Right cardiac atrium (tissue), 5 donors: ENCODE data around the gene ARHGAP10. TPM values are rescaled to one million over a fixed set of nuclear protein-coding genes. Genes with fewer than 3 reads are reported as not detected.

Source experiments
- ATAC-seq, 2 donors: fragments of 200-7000 bp; cut with Tn5 transposase; one replicate each; pipeline versions ENCODE4 v1.8.0 to v1.9.1; 2020; ENCODE audit warnings: moderate library complexity in 2 of 2, mild to moderate bottlenecking in 1 of 2
- DNase-seq, 3 donors: peaks; one replicate each; pipeline ENCODE4 v3.0.0-alpha.2; 2020
- H3K27ac ChIP-seq: one replicate; pipeline ENCODE4 v1.5.1; 2013; ENCODE audit warnings: mild to moderate bottlenecking, low read length, control low read depth, moderate library complexity
- H3K27me3 ChIP-seq: one replicate; pipeline ENCODE4 v1.6.1; 2013; ENCODE audit not compliant: control insufficient read depth, insufficient read depth
- H3K4me1 ChIP-seq: one replicate; pipeline ENCODE4 v1.6.1; 2013; ENCODE audit warnings: low read length; ENCODE audit not compliant: control insufficient read depth, insufficient read depth
- H3K4me3 ChIP-seq: one replicate; pipeline ENCODE4 v1.5.1; 2013; ENCODE audit warnings: low read length, control low read depth
- H3K9me3 ChIP-seq: one replicate; pipeline ENCODE4 v1.6.1; 2013; ENCODE audit warnings: low read length; ENCODE audit not compliant: control insufficient read depth
- WGBS: extraction: QIAGEN DNeasy Blood & Tissue Kit; methylation state at CpG from one replicate; pipeline ENCODE4 v1.1.7; 2013; 5-methylcytosine and 5-hydroxymethylcytosine counted together
- intact Hi-C, 4 donors: fragments of 100-400 bp; cut with DNase I; formaldehyde crosslinking; loops; one replicate each; pipeline versions ENCODE4 v1.11.0 to v1.14.0; 2022 to 2023
- polyA plus RNA-seq: library from polyadenylated mRNA; stranded (reverse); fragments of 200-250 nt; gene quantifications from one replicate; pipeline ENCODE4 v1.2.3, GENCODE V29; 2013
- total RNA-seq, 4 donors: library from RNA; stranded (reverse); fragmentation: NEBNext Ultra II Directional; extraction: Animal tissue kit (Norgen Biotek cat#: 25700); gene quantifications; one replicate each; pipeline ENCODE4 v1.2.1, GENCODE V29; 2021
- donor health status: healthy with polysubstance abuse.
- donor health status: DM: no; HTN: yes; CAD: no.
- donor health status: DM: no; HTN: no; CAD: no.
- donor health status: DM: no; HTN: yes; CAD: no; lungs with severe emphysema.
- donor health status: DM: yes; HTN: yes; CAD: no.

The ARHGAP10 gene
- total and polyA plus RNA-seq, 5 donors, result 36.7 to 54.1 (median 47.3) TPM

GRCh38 chr4:147814376-147814775 lies 82.5 kb downstream of the ARHGAP10 start:
- Histone ChIP-seq H3K4me1 (peaks cover 16% of the 10 kb centered on the region), H3K9me3 (no peaks in the 10 kb centered on the region), H3K27me3 (no peaks in the 10 kb centered on the region), H3K4me3 (no peak overlapping the region), H3K27ac (no peak overlapping the region)
- ATAC-seq, result no peak
- DNase-seq, result no peak
- WGBS, result 91% methylated on average over 3 of the region's 3 CpGs
- intact Hi-C loops, result no loop called here

- intact Hi-C loops, result no loop called here
- DNase-seq (no peak), ATAC-seq (no peak)
- Histone ChIP-seq H3K9me3 (no peaks in the 10 kb centered on the region), H3K27me3 (no peaks in the 10 kb centered on the region), H3K4me3 (no peak overlapping the region), H3K27ac (peak overlapping the region; percentile 73), H3K4me1 (peaks cover 13% of the 10 kb centered on the region)
- WGBS, result 49% methylated on average over 5 of the region's 5 CpGs
These were observed 83.9 kb downstream of the ARHGAP10 start for GRCh38 chr4:147815741-147816140.

- Histone ChIP-seq H3K27ac (peak overlapping the region; percentile 90), H3K27me3 (no peaks in the 10 kb centered on the region), H3K4me1 (peaks cover 17% of the 10 kb centered on the region), H3K9me3 (no peaks in the 10 kb centered on the region), H3K4me3 (no peak overlapping the region)
- ATAC-seq, result peak; percentile 79 to 87
- intact Hi-C loops, result no loop called here
- WGBS, result 51% methylated on average over 4 of the region's 4 CpGs
- peak in 2 of 3 donors; percentile 44 to 61 for DNase-seq
These were observed 84.7 kb downstream of the ARHGAP10 start for GRCh38 chr4:147816382-147817254.

- no peaks in the 10 kb centered on the region for H3K27me3 ChIP-seq
- H3K4me3 ChIP-seq, result no peak overlapping the region
- no peaks in the 10 kb centered on the region for H3K9me3 ChIP-seq
- intact Hi-C loops, result loop anchor here in 1 of 4 donors (10.0 kb wide), 1 partner anchor 86 kb away; the partner anchor contains the start of gene ARHGAP10
- peaks cover 13% of the 10 kb centered on the region for H3K4me1 ChIP-seq
- ATAC-seq (no peak), DNase-seq (peak in 1 of 3 donors; percentile 57)
- H3K27ac ChIP-seq, result peak overlapping the region; percentile 70
- 96% methylated on average over 6 of the region's 6 CpGs for WGBS
These were observed 89.1 kb downstream of the ARHGAP10 start for GRCh38 chr4:147820975-147821374.

- H3K27ac ChIP-seq, result peak overlapping the region; percentile 80
- DNase-seq (no peak), ATAC-seq (peak in 1 of 2 donors; percentile 23)
- peaks cover 16% of the 10 kb centered on the region for H3K4me1 ChIP-seq
- H3K27me3 ChIP-seq, result no peaks in the 10 kb centered on the region
- intact Hi-C loops, result loop anchor here in 1 of 4 donors (10.0 kb wide), 1 partner anchor 87 kb away; the partner anchor contains the start of gene ARHGAP10
- no peak overlapping the region for H3K4me3 ChIP-seq
- 56% methylated on average over 2 of the region's 2 CpGs for WGBS
- H3K9me3 ChIP-seq, result no peaks in the 10 kb centered on the region
These were observed 89.7 kb downstream of the ARHGAP10 start for GRCh38 chr4:147821555-147821954.

- no peaks in the 10 kb centered on the region for H3K9me3 ChIP-seq
- intact Hi-C loops, result loop anchor here in 1 of 4 donors (10.0 kb wide), 1 partner anchor 87 kb away; the partner anchor contains the start of gene ARHGAP10
- ATAC-seq (peak; percentile 81 to 85), DNase-seq (peak; percentile 84 to 94 (median 85))
- H3K27ac ChIP-seq, result peak overlapping the region; percentile 88
- H3K4me3 ChIP-seq, result no peak overlapping the region
- peaks cover 15% of the 10 kb centered on the region for H3K4me1 ChIP-seq
- no peaks in the 10 kb centered on the region for H3K27me3 ChIP-seq
These were observed 90.2 kb downstream of the ARHGAP10 start for GRCh38 chr4:147822128-147822527.

GRCh38 chr4:147823130-147823529 lies 91.2 kb downstream of the ARHGAP10 start:
- ATAC-seq, result no peak
- intact Hi-C loops, result loop anchor here in 1 of 4 donors (10.0 kb wide), 1 partner anchor 88 kb away; the partner anchor contains the start of gene ARHGAP10
- WGBS, result 93% methylated on average over 3 of the region's 3 CpGs
- Histone ChIP-seq H3K9me3 (no peaks in the 10 kb centered on the region), H3K27ac (peak overlapping the region; percentile 44), H3K27me3 (no peaks in the 10 kb centered on the region), H3K4me3 (no peak overlapping the region), H3K4me1 (peaks cover 14% of the 10 kb centered on the region)
- no peak for DNase-seq

- no peak for DNase-seq
- peaks cover 19% of the 10 kb centered on the region for H3K4me1 ChIP-seq
- H3K27me3 ChIP-seq, result no peaks in the 10 kb centered on the region
- H3K4me3 ChIP-seq, result no peak overlapping the region
- peak overlapping the region; percentile 74 for H3K27ac ChIP-seq
- intact Hi-C loops, result loop anchor here in 1 of 4 donors (10.0 kb wide), 1 partner anchor 90 kb away; the partner anchor contains the start of gene ARHGAP10
- 96% methylated on average over 5 of the region's 5 CpGs for WGBS
- H3K9me3 ChIP-seq, result no peaks in the 10 kb centered on the region
- ATAC-seq, result no peak
These were observed 92.4 kb downstream of the ARHGAP10 start for GRCh38 chr4:147824316-147824715.

GRCh38 chr4:147824884-147825283 lies 93.0 kb downstream of the ARHGAP10 start:
- Histone ChIP-seq H3K27ac (peak overlapping the region; percentile 74), H3K9me3 (no peaks in the 10 kb centered on the region), H3K4me1 (peaks cover 21% of the 10 kb centered on the region), H3K27me3 (no peaks in the 10 kb centered on the region), H3K4me3 (no peak overlapping the region)
- ATAC-seq (no peak), DNase-seq (no peak)
- intact Hi-C loops, result loop anchor here in 1 of 4 donors (10.0 kb wide), 1 partner anchor 90 kb away; the partner anchor contains the start of gene ARHGAP10
- 93% methylated on average over 4 of the region's 4 CpGs for WGBS

- WGBS, result 47% methylated on average over 8 of the region's 8 CpGs
- no peak overlapping the region for H3K4me3 ChIP-seq
- H3K4me1 ChIP-seq, result peaks cover 27% of the 10 kb centered on the region
- intact Hi-C loops, result loop anchor here in 1 of 4 donors (10.0 kb wide), 1 partner anchor 91 kb away; the partner anchor contains the start of gene ARHGAP10
- H3K27me3 ChIP-seq, result no peaks in the 10 kb centered on the region
- ATAC-seq, result peak; percentile 18 to 39
- peak overlapping the region; percentile 97 for H3K27ac ChIP-seq
- DNase-seq, result peak; percentile 56 to 81 (median 75)
- H3K9me3 ChIP-seq, result no peaks in the 10 kb centered on the region
These were observed 93.8 kb downstream of the ARHGAP10 start for GRCh38 chr4:147825451-147826287.
